Prostate gland (tissue), 2 donors: ENCODE results near the gene TFB2M.

Source experiments
- POLR2A ChIP-seq: fragments of 450-650 bp; IDR thresholded peaks from one replicate; pipeline ENCODE4 v1.6.1; 2016; ENCODE audit warnings: antibody characterized with exemption, mild to moderate bottlenecking
- POLR2AphosphoS5 ChIP-seq: sonication (generic); formaldehyde crosslinking; IDR thresholded peaks from one replicate; pipeline ENCODE4 v1.6.1; 2017; ENCODE audit warnings: antibody characterized with exemption
- TF ChIP-seq, protein P1 (sequence below), 4 experiments: fragments of 200-600 bp in 2 of 4; fragments of 450-650 bp in 2 of 4; sonication (generic) in 2 of 4; IDR thresholded peaks; 1 replicate in 3 of 4; 2 replicates in 1 of 4; pipeline ENCODE4 v1.5.1; 2016 to 2019; ENCODE audit warnings: antibody characterized with exemption in 4 of 4, mild to moderate bottlenecking in 2 of 4, moderate library complexity in 2 of 4

DNA sequence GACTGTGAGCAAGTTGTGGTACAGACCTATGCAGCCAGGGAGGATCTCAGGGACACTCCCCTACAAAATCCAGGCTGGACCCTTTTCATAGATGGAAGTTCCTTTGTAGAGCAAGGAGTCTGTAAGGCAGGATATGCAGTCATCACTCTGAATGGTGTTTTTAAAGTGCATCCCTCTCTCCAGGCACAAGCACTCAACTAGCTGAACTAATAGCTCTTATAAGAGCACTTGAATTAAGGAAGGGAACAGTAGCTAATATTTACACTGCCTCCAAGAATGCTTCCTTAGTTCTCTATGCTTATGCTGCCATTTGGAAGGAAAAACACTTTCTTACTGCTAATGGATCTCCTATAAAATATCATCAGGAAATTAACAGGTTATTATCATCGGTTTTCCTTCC is 31.9 kb downstream of the TFB2M start:
- TF ChIP-seq POLR2AphosphoS5, result no peak
- TF ChIP-seq, protein P1, sequence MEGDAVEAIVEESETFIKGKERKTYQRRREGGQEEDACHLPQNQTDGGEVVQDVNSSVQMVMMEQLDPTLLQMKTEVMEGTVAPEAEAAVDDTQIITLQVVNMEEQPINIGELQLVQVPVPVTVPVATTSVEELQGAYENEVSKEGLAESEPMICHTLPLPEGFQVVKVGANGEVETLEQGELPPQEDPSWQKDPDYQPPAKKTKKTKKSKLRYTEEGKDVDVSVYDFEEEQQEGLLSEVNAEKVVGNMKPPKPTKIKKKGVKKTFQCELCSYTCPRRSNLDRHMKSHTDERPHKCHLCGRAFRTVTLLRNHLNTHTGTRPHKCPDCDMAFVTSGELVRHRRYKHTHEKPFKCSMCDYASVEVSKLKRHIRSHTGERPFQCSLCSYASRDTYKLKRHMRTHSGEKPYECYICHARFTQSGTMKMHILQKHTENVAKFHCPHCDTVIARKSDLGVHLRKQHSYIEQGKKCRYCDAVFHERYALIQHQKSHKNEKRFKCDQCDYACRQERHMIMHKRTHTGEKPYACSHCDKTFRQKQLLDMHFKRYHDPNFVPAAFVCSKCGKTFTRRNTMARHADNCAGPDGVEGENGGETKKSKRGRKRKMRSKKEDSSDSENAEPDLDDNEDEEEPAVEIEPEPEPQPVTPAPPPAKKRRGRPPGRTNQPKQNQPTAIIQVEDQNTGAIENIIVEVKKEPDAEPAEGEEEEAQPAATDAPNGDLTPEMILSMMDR (IDR thresholded peaks at IDR 0.05), result no peak
- no peak for TF ChIP-seq POLR2A
